GM21786 (cell line): ENCODE results near the gene KIZ.

Experiments
- ATAC-seq: cut with Tn5 transposase; IDR thresholded peaks from one replicate; pipeline ENCODE4 v1.9.1; 2021; ENCODE audit not compliant: unreplicated experiment

Gene KIZ

GRCh38 chr20:21257192-21257591, 131.3 kb downstream of the KIZ start:
- ATAC-seq: no peak

- ATAC-seq: no peak
These were observed 132.5 kb downstream of the KIZ start for GRCh38 chr20:21258411-21258810.

- no peak for ATAC-seq
These were observed 133.5 kb downstream of the KIZ start for GRCh38 chr20:21259346-21259745.

- no peak for ATAC-seq
These were observed 136.9 kb downstream of the KIZ start for GRCh38 chr20:21262812-21263211.

GRCh38 chr20:21265261-21266190, 139.6 kb downstream of the KIZ start:
- no peak for ATAC-seq

GRCh38 chr20:21266191-21266536, 140.3 kb downstream of the KIZ start:
- ATAC-seq: no peak

- ATAC-seq: no peak
These were observed 143.9 kb downstream of the KIZ start for GRCh38 chr20:21269772-21270171.

- no peak for ATAC-seq
These were observed 144.9 kb downstream of the KIZ start for GRCh38 chr20:21270806-21271205.

GRCh38 chr20:21272279-21272678, 146.4 kb downstream of the KIZ start:
- peak; percentile 50 for ATAC-seq

- peak; percentile 51 for ATAC-seq
These were observed 146.8 kb downstream of the KIZ start for GRCh38 chr20:21272679-21273078.

GRCh38 chr20:21273755-21274386, 148.0 kb downstream of the KIZ start:
- ATAC-seq: no peak

GRCh38 chr20:21278829-21279228, 152.9 kb downstream of the KIZ start:
- ATAC-seq: no peak

- no peak for ATAC-seq
These were observed 154.0 kb downstream of the KIZ start for GRCh38 chr20:21279706-21280521.

- no peak for ATAC-seq
These were observed 154.7 kb downstream of the KIZ start for GRCh38 chr20:21280522-21281016.

- no peak for ATAC-seq
These were observed 160.9 kb downstream of the KIZ start for GRCh38 chr20:21286775-21287174.

GRCh38 chr20:21288587-21289370, 162.9 kb downstream of the KIZ start:
- ATAC-seq: no peak

- ATAC-seq: no peak
These were observed 163.8 kb downstream of the KIZ start for GRCh38 chr20:21289651-21290050.

- no peak for ATAC-seq
These were observed 165.1 kb downstream of the KIZ start for GRCh38 chr20:21291026-21291425.

- no peak for ATAC-seq
These were observed 168.9 kb downstream of the KIZ start for GRCh38 chr20:21294755-21295154.
